Umbilical cord (tissue), 2 donors: ENCODE results near the gene TMED1. TPM values are rescaled to one million over a fixed set of nuclear protein-coding genes. Genes with fewer than 3 reads are reported as not detected.
"Not testable (repeated sequence)": the region's sequence is repeated elsewhere in the genome, so short reads cannot be mapped to it uniquely, and the experiment has no call there.

ENCODE experiments used
- DNase-seq: peaks from one replicate; pipeline ENCODE4 v3.0.0-alpha.2; 2015; ENCODE audit warnings: low spot score
- total RNA-seq: library from RNA; depleted of rRNA; stranded (reverse); fragments of >200 nt; gene quantifications from one replicate; pipeline ENCODE4 v1.2.3, GENCODE V29; 2014; ENCODE audit warnings: low replicate concordance; ENCODE audit not compliant: insufficient read depth

TMED1 gene
- 22.4 TPM for total RNA-seq

GRCh38 chr19:10835754-10836478 is at the start of gene TMED1:
TSS of gene TMED1 (minus strand) at chr19:10836212. CDS start at chr19:10836191, 21 bp downstream.
- peak; percentile 99 for DNase-seq

GRCh38 chr19:10885201-10886169 is 49.5 kb upstream of the TMED1 start:
- peak; percentile 48 for DNase-seq

- peak; percentile 96 for DNase-seq
Measured at GRCh38 chr19:10884274-10884673, 48.3 kb upstream of the TMED1 start.

GRCh38 chr19:10882108-10882457 is 46.1 kb upstream of the TMED1 start:
- no peak for DNase-seq

- DNase-seq, result no peak
Measured at GRCh38 chr19:10881403-10882107, 45.5 kb upstream of the TMED1 start.

GRCh38 chr19:10878253-10878652 is 42.2 kb upstream of the TMED1 start:
- DNase-seq, result no peak

- DNase-seq, result not testable (repeated sequence)
Measured at GRCh38 chr19:10877608-10878007, 41.6 kb upstream of the TMED1 start.

GRCh38 chr19:10876459-10877240 is 40.6 kb upstream of the TMED1 start:
- DNase-seq, result no peak

- no peak for DNase-seq
Measured at GRCh38 chr19:10874024-10874423, 38.0 kb upstream of the TMED1 start.

GRCh38 chr19:10872546-10873107 is 36.6 kb upstream of the TMED1 start:
- peak; percentile 43 for DNase-seq

GRCh38 chr19:10871711-10872545 is 35.9 kb upstream of the TMED1 start:
- DNase-seq, result peak; percentile 43

GRCh38 chr19:10870955-10871603 is 35.1 kb upstream of the TMED1 start, which contains the start of gene CARM1:
TSS of gene CARM1 (plus strand) at chr19:10871553. CDS start at chr19:10871703, 150 bp downstream.
- peak; percentile 99 for DNase-seq

- DNase-seq, result no peak
Measured at GRCh38 chr19:10870501-10870954, 34.5 kb upstream of the TMED1 start.

- not testable (repeated sequence) for DNase-seq
Measured at GRCh38 chr19:10869872-10870311, 33.9 kb upstream of the TMED1 start.

- DNase-seq, result no peak
Measured at GRCh38 chr19:10868872-10869547, 33.0 kb upstream of the TMED1 start.

GRCh38 chr19:10866495-10866894 is 30.5 kb upstream of the TMED1 start:
- no peak for DNase-seq

- peak; percentile 80 for DNase-seq
Measured at GRCh38 chr19:10864538-10864899, 28.5 kb upstream of the TMED1 start.

GRCh38 chr19:10863107-10863717 is 27.2 kb upstream of the TMED1 start:
- DNase-seq, result no peak
